B cell (primary cell): ENCODE measurements around the gene WDR1.

ENCODE experiments used
- EZH2 ChIP-seq: IDR thresholded peaks from 2 replicates; pipeline ENCODE4 v1.6.1; 2012; ENCODE audit warnings: borderline replicate concordance, low read depth, mild to moderate bottlenecking, moderate library complexity, low read length; ENCODE audit not compliant: insufficient read depth, poor library complexity, severe bottlenecking
- TF ChIP-seq, protein P1 (sequence below): fragments of 200-600 bp; IDR thresholded peaks from one replicate; pipeline ENCODE4 v1.8.0; 2022; ENCODE audit warnings: antibody characterized with exemption, mild to moderate bottlenecking

DNA sequence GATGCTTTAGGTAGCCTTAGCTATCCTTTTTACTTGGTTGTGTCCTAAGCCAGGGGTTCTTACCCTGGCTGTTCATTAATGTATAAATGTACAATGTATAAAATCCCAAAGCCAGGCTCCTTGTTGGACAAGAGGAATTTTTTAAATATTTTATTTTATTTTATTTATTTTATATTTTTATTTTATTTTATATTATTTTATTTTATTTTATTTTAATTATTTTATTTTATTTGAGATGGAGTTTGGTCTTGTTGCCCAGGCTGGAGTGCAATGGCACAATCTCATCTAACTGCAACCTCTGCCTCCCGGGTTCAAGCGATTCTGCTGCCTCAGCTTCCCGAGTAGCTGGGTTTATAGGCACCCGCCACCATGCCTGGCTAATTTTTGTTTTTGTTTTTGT is 87.2 kb downstream of the WDR1 start:
- TF ChIP-seq, protein P1, sequence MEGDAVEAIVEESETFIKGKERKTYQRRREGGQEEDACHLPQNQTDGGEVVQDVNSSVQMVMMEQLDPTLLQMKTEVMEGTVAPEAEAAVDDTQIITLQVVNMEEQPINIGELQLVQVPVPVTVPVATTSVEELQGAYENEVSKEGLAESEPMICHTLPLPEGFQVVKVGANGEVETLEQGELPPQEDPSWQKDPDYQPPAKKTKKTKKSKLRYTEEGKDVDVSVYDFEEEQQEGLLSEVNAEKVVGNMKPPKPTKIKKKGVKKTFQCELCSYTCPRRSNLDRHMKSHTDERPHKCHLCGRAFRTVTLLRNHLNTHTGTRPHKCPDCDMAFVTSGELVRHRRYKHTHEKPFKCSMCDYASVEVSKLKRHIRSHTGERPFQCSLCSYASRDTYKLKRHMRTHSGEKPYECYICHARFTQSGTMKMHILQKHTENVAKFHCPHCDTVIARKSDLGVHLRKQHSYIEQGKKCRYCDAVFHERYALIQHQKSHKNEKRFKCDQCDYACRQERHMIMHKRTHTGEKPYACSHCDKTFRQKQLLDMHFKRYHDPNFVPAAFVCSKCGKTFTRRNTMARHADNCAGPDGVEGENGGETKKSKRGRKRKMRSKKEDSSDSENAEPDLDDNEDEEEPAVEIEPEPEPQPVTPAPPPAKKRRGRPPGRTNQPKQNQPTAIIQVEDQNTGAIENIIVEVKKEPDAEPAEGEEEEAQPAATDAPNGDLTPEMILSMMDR = no peak
- TF ChIP-seq EZH2 = no peak
